IPS-NIHi7 (cell line): ENCODE data around the gene UST.
A peak's percentile ranks its signal among the peaks of the same experiment; 100 is the strongest.
"Not testable (repeated sequence)": the region's sequence is repeated elsewhere in the genome, so short reads cannot be mapped to it uniquely, and the experiment has no call there.

Experiments used
- DNase-seq: peaks from one replicate; pipeline ENCODE4 v3.0.0; 2012; ENCODE audit warnings: mixed read lengths; ENCODE audit errors: extremely low spot score

The UST gene

DNA sequence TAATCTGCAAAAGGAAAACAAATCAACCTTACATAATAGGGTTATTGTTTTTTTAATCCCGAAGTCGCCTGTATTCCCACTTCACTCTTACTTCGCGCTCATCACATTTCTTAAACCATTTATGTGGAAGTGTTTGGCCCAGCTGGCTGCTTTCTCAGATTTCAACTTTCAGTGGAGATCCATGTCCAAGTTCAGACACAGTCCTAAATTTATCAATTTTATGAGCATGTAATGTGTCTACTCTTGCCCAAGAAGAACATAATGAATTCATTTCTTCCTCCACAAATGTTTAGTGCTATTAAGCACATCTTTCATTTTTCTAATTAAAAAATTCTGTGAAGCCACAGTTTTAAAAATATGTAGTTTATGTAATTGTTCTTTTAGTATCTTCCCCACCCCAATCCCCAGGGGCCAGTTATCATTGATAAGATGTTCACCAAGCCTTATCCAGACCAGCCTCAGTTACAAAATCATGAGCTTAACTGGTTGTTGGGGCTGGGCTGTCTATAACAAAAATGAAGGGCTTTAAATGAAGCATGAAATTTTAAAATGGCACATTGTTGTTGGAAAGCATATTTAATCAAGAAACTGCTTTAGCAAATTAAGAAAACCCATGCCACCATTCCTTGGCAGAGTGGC is 151.7 kb downstream of the UST start:
- no peak for DNase-seq

DNA sequence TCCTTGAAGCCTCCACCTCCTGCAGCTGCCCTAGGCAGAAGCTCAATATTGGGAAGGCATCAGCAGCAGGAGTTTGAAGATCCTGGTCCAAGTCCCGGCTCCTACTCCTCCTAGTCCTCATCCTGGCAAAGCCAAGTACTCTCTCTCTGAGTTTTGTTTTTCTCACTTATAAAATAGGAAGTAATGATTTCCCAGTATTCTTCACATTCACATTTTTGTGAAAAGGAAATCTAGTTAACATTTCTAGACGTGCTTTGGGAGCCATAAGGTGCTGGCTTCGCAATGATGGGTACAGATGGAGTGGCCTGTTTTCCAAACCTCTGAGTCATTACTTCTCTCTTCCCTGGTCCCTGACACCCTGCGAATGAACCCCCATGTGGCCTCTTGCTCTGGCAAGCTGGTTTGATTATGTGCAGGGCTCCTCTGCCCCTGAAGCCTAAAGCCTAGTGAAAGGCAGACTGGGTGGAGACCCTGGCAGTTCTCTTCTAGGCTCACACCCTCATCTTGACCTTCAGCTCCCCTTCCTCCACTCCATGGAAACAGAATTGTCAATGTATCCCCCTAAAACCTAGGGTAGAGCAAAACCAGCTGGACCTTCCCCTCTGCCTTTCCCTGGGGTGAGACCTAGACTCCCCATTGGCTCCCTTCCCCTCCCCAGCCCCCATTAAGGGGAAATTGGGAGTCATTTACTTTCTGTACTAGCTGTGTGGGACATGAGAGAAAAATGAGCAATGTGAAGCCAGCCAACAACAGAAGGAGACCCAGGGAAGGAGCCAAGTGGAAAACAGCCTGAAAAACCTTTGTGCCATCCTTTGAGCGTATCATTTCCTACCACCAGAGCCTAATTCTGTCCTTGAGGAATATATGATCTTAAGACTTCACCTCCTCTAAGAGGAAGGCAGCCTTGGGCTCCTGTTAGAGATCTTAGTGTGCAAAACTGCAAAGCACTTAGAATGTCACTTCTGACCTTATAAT is 158.4 kb downstream of the UST start:
- no peak for DNase-seq

DNA sequence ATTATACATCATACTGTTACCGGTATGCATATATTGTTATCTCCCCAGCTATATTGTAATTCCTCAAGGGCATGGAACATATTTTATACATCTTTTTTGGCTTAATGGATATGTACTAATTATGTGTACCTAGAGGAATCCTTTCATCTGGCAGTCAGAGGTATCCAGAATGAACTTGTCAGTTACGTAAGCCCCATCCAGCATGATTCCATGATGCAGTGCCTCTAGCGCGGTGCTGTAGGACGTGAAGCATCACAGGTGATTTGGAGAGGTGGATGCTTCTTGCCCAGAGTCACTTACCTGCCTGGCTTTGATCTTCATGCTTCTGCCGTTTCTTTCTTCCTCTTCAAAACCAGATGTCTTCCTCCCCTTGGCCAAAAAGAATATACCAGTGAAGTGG is 159.1 kb downstream of the UST start:
- no peak for DNase-seq

DNA sequence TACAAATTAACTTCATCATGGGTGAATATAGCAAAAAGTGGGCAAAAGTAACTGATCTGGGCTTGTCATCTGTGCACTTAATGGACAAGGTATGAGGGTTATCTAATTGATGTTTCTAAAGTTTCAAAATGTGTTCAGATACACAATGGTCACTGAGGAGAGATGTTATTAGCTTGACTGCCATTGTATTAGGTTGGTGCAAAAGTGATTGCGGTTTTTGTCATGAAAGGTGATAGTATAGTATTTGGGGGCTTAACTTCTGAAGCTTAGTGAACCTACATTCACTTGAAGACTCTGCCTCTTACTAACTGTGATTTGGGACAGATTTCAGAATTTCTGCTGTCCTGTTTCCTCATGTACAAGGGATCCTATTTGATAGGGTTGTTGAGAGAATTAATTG is 159.6 kb downstream of the UST start:
- DNase-seq, result no peak

DNA sequence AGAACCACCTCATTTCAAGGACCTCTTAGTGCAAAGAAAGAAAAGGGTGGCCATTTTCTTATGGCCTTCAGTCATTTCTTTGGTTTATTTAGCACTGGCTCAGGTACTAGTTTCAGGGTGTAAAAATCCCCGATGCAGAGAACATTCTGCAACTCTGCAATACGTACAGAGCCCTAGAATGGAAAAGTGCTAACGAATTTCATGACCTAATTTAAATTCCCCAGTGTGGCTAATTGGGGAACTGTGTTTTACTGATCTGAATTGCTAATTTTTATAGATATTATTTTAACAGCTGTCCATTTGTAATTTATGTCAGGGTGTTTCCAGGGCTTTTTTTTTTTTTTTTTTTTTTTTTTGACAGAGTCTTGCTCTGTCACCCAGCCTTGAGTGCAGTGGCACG is 160.7 kb downstream of the UST start:
- no peak for DNase-seq

DNA sequence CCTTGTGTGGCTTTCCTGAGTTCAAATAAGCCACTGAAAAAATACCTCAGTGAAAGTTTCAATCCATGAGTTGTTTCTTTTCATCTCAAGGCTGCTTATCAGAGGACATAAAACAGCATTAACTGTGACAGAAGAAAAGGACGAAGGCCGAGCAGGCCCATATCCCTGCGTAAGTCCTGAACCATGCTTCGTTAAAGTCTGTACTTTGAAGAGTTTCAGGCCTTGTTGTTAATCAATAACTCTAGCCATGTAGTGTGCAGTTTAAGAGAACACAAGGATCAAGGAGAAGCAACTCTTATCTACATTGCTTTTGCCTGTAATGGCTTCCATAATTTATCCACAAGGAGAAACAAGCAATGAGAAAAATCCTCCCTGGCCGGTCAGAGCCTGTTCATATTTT is 165.4 kb downstream of the UST start:
- no peak for DNase-seq

DNA sequence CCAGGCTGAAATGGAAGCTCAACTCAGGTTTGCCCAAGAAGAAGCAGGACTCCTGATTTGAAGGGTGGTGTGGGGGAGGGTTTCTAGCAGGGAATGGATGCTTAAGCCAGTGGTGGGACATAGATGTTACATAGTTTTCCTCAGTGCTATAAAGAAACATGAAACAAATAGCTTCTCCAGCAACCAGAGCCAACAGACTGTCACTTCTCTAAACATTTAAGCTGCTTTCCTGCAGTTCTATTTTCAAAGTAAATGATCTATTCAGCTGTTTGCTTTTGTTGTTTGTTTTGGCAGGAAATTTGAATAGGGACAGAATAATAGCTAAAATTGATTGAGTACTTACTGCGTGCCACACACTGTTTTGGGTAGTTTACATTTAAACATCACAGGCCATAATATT is 169.0 kb downstream of the UST start:
- DNase-seq, result no peak

DNA sequence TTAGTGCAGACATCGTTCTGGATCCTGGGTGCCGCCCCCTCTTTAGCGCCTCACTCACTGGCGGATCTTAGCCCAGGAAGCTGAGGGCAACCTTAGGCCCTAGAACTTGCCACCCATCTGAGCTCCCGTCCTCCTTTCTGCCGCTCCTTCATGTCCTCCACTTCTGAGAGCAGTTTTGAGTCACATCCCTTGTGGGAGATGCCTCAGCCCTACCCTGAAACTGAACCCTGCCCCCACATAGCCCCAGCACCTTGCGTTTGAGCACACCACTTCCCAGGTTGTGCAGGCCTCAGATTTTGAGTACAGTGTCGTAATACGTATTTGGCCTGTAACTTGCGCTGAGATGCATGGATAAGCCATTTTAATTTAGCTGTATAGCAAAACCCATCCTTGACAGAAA is 169.7 kb downstream of the UST start:
- not testable (repeated sequence) for DNase-seq

DNA sequence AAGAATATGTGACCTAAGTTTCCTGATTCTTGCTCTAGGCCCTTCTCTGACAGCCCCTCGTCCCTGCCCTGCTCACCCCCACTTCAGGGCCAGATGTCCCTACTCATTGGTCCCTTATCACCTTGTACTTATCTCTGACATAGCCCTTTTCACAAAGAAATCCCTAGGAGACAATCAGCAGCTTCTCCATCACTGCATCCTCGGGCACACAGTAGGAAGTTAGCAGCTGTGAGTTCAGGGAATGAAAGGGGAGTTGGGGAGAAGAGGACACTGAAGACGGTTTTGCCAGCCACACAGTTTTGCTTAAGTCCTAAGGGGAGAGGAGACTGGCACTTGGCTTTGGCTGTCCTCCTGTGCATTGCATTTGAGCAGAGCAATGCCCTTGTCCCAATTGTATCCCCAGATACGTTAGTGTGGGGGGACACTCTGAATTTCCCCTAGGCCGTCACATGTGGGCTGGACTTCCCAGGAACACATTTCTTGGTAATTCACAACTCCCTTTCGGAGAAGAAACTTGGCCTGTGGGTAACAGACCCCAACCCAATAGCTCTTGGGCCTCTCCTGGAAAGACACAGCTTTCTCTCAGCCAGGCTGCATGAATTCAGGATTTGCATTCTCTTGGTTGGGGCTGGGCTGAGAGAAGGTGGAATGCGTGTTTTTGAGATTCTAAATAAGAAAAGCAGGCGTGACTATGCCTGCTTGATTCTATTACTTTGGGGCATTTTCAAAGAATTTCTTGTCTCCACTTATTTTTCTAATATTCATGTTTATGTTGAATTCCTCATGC is 177.6 kb downstream of the UST start:
- peak; percentile 37 for DNase-seq

DNA sequence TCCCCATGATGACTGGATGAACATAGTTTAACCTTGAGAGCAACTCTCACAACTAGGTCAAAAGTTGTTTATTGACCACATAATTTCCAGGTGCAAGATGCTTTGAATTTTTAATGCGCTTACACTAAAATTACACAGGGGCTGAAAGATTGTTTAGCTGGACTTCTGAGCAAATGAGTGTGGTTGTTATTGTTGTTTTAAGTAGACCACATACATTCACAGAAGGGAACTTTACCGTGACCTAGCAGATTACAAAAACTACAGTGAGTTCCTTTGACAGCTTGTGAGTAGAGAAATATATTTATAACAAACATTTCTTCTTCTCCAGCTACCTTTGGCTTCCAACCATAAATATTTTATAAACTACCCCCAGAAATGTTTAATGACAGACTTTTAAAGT is 178.9 kb downstream of the UST start:
- DNase-seq, result no peak

DNA sequence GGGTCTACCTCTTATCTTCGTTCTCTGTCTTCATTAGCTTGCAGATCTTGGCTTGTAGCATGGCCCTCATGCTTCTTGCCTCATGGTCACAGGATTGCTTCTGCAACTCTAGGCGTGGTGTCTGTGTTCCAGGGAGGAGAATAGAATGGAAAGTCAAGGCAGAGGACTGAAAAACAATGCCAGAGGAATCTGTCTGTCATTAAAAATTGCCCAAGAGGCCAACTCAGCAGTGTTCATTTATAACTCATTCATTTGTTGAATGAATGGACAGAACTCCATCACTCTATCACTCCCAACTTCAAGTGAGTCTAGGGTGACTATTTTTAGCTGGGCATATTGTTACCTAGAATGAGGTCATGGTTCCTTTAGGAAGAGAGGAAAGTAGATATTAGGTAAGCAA is 179.6 kb downstream of the UST start:
- no peak for DNase-seq

DNA sequence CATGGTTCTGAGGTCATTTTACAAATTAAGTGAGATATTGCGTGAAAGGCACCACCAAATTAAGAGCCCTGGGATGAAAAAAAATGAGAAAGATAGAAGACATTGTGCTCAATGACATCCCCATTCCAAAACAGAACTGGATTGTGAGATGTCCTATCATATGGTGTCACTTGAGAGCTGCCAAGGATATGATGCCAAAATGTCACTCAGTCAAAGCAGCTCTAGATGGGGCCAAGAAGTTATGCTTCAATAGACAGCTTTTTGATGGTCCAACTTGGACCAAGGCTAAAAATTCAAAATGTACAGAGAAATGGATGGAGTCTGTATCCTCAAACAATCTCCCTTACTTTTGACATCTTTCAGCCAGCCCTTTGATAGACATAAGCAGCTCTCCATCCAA is 180.8 kb downstream of the UST start:
- no peak for DNase-seq

DNA sequence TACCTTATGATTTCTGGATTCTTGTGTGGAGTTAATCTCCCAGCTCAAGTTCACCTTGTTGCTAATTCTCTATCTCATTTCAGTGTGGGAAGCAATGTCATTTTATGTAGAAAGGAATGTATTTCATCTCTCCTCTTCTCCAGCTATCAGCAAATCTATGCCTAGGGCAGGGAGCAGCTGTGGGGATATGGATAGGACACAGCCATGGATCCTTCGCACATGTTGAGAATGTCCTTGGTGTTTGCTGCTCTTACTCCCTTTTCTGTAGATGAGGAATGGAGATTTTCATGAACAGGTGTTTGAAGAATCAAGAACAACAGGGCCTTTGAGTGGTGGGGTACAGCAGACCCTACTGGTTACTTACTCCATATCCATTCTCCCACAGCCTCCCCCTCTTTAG is 182.0 kb downstream of the UST start:
- DNase-seq, result no peak

DNA sequence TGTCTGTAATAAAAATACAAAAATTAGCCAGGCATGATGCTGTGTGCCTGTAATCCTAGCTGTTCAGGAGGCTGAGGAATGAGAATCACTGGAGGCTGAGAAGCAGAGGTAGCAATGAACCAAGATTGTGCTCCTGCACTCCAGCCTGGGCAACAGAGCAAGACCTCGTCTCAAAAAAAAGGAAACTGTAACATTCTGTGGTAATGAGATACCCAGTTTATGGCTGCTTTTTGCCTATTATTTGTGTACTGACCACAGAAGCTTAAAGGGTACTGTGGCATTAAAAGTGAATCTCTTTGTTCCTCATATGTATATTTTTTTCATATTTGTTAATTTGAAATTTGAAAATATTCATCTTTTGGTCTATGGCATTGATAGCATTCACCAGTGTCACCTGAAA is 185.4 kb downstream of the UST start:
- no peak for DNase-seq

DNA sequence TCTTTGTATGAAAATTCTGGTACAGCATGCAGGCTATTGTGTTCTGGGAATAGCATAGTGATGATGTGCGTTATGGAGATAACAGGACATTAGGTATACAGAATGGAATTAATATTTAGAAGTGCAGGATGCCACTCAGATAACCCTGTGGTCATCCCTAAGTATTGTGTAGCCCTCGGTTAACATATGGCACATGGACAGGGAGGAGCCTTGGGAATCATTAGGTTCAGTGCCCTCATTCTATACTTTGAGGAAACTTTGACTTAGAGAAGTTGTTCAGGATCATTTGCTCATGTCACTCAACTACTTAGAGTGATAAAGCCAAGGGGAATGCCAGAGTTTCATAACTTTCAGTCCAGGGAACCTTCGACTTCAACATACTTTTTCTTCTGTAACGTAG is 185.9 kb downstream of the UST start:
- DNase-seq, result no peak

DNA sequence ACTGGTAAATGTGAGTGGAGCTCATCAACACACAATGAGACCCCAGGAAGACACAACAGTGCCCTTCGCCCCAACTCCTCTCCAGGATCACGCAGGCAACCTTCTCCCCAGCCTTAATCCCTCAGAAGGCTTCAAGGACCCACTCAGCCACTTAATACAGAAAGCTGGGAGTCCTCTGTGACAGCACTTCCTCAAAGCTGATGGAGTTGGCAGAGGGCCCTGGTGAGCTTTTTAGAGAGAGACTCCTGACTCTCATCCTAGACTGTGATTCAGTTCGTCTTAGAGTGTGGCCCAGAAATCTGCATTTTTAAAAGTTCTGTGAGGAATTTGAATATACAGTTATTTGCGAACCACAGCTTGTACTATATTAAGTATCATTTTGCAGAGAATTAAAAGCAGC is 187.7 kb downstream of the UST start:
- DNase-seq, result no peak

DNA sequence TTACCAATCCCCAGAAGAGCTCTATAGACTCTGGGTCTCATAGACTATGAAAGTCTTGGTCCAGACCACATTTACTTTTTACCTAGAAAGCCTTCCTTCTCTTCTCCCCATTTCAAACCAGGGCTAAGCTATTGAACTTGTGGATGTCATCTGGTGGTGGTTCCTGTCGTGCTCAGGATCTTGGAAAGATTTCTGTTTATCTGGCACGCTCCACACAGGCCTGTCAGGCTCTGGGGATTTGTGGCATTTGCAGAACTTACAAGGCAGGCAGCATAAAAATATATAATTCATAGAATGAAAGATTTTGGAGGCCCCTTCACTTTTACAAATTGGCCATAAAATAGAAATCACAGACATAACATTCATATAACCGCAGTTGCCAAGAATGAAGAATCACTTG is 188.1 kb downstream of the UST start:
- DNase-seq, result no peak

DNA sequence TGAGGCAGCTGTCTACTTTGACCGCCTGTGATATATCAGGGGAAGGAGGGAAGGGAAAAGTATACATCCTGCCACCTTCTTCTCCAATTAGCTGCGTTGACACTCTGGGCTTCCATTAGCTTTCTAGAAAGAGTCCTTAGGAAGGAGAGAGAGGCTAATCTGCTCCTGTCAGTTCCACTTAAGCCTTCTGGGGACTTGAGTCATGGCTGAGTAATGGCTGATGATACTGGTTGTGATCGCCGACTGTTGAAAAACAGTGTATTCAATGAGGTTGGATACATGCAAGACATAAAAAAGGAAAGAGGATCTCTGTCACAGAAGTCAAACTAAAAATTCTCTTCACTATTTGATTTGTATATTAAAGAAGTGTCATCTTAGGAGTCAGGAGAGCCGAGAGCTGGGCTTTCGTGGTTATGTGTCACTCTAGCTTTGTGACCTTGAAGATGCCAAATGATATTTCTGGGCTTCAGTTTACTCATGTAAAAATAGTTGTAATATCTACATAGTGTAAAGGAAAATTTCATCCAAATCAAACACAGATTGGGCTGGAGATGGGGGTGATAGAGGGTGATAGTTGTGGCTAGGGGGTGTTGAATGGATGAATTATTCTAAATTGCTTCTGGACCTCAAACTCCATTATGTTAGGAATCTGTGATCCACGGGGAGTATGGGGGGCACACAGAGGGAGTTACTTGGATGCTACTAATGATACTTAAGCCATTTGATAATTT is 189.0 kb downstream of the UST start:
- DNase-seq, result no peak

DNA sequence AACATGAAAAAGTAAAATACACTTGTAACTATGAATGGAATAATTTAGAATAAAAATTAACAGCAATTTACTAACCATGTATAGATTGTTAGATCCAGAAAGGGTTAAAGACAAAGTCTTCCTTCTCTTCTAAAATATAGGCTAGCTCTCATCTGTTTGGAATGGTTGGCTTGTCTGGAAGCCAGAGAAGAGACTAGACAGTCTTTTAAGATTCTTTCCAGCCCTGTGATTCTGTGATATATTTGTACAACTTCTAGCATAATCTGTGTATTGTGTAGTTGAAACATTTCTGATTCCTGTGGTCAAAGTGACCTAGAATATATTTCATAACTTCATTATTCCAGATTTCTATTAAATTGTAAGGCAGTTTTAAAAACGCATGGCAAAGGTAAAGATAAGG is 196.6 kb downstream of the UST start:
- DNase-seq, result no peak

DNA sequence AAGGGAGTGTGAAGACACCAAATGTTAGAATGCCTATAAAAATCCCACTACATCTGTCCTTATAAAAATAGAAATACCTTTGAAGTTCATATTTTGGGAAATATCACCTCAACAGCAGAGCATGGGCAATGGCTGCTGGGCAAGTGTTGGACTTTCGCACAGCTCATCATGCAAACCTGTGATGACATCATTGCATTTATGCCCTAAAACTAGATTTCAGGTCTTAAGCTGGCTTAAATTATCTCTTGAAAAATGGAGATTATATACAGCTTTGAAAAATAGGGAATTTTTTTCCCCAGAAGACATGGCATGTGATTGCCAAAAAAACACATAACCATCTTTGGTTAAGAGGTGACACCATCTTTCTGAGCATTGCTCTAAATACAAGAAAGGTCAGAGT is 197.8 kb downstream of the UST start:
- DNase-seq, result no peak

DNA sequence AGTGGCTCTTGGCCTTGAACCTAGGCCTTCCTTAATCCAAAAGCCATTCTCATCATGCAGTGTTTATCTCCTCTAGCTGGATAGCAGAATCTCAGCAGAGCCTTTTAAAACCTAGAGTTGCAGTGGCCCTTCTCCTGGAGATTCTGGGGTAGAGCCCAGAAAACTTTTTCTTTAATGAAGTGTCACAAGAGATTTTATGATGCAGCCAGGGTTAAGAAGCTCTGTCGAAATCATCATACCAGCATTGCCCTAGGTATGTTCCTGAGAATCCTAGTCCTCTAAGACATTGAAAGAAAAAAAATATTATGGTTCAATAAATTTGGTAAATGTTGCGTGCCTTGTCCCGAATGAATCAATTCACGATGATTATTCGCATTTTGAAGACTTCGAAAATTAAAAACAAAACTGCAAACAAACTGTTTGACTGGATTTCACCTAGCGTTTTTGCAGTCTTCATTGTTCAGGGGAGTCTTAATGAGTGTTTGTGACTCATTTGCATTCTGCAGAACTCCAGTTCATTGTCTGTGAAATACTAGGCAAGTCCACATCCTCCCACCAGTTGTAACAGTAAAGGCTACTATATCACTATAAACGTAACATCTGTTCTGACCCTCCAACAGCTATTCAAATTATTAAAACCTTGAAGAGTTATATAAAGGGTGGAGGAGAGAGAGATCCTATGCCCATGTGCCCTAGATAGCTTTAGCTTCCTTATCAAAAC is 198.6 kb downstream of the UST start:
- DNase-seq, result no peak
